GM18867 (cell line): ENCODE data around the gene SH3RF3.
"Not testable (repeated sequence)": the region's sequence is repeated elsewhere in the genome, so short reads cannot be mapped to it uniquely, and the experiment has no call there.

Source experiments
- ATAC-seq: cut with Tn5 transposase; IDR thresholded peaks from one replicate; pipeline ENCODE4 v1.9.1; 2021; ENCODE audit warnings: mild to moderate bottlenecking, moderate library complexity; ENCODE audit not compliant: unreplicated experiment

SH3RF3 gene

DNA sequence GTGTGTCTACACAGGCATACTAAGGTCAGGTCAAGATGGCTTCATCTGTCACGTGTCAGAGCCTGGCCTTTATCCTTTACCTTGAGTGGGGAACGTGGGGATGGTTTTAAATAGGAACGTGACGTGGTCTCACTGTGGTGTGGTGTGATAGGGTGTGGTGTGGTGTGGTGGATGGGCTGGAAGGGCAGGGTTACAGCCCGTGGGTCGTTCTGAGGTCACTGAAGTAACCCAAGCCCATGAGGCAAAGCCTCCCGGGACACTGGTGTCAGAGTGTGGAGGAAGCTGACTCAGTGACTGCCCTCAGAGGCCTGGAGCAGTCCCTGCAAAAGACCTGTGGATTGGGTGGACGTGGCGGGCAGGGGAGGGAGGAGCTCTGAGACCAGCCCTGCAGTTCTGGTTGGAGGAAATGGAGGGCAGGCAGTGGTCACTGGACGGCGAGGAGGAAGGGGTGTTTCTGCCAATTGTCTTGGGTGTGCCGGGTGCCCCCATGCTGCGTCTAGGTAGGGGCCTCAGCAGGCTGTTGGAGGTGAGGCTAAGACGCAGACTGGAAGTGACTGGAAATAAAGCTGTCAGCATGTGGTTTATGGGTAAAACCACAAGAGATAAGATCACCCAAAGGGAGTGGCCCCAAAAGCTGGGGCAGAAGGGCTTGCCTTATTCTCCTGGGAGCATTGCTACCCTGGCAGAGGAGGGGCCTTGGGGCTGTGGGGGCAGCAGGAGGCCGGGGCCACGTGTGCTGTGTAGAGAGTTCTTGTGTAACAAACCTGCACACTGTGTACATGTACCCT, 84.8 kb downstream of the SH3RF3 start:
- peak; percentile 73 for ATAC-seq

GRCh38 chr2:109214651-109215371, 85.8 kb downstream of the SH3RF3 start:
- no peak for ATAC-seq

- no peak for ATAC-seq
Observed at GRCh38 chr2:109215866-109216265, 86.9 kb downstream of the SH3RF3 start.

- no peak for ATAC-seq
Observed at GRCh38 chr2:109216332-109216731, 87.3 kb downstream of the SH3RF3 start.

GRCh38 chr2:109217362-109218086, 88.5 kb downstream of the SH3RF3 start:
- ATAC-seq: no peak

GRCh38 chr2:109218087-109218791, 89.2 kb downstream of the SH3RF3 start:
- peak; percentile 50 for ATAC-seq

DNA sequence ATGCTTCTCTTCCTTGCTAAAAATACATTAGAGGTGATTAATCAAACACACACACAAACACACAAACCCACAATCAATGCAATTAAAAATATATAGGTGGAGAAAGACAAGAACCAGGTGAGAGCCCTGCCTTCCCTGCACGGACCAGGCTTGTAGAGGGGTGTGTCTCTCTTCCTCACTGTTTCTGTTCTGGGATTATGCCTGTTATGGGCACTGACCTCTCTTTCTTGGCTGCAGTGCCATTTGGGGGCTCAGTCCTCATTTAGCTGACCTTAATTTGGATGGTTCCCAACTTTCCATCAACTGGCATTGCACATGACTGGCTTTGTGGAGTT, 89.8 kb downstream of the SH3RF3 start:
- no peak for ATAC-seq

- no peak for ATAC-seq
Observed at GRCh38 chr2:109220860-109221259, 91.9 kb downstream of the SH3RF3 start.

DNA sequence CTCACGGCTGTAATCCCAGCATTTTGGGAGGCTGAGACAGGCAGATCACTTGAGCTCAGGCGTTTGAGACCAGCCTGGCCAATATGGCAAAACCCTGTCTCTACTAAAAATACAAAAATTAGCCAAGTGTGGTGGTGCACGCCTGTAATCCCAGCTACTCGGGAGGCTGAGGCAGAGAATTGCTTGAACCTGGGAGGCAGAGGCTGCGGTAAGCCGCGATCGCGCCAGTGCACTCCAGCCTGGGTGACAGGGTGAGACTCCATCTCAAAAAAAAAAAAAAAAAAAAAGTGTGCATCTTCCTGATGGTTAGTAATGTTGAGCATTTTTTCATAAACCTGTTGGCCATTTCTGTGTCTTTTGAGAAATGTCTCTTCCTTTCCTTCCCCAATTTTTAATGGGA, 92.3 kb downstream of the SH3RF3 start:
- ATAC-seq: not testable (repeated sequence)

DNA sequence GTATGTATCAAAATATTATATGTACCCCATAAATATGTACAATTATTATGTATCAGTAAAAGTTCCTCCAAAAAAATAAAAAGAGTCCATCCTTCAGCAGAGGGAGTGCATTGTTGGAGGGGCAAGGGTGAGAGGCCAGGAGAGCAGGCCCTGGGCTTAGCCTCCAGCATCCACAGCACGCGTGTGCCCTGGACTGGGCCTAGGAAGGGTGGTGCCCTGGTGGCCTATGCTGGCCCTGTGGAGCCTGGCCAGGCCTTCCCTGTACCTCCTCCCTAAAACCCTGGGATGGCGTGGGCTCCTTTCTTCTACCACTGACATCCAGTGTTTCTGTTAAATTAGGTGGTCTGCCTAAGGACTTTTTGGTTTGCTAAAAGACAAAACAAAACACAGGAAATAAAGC, 93.4 kb downstream of the SH3RF3 start:
- no peak for ATAC-seq

DNA sequence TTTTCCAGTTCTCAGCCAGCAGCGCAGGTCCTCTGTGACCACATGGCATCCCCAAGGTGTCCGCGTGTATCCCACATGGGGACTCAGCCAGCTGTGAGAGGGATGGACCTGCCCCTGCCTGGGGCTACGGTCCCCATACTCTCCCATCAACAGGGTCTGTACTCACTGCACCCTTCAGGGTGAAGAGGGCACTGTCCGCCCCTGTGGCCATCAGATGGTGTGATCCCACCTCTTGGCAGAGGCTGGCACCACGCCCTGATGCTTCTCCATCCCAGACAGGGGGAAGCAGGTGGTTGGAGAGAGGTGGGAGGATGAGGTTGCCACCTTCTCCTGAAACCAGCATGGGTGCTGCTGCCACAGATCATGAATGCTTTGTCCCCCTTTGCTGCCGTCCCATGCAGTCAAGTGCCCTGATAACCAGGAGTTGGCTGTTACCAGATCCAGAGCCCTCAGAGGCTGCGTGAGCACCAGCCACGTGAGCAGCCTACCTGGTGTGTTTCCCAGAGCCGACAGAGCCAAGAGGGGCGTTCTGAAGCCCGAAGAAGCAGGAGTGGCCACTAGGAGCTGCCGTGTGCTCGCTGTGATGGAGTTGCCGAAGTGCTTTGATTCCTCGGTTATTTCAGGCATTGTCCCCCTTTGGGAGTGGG, 93.9 kb downstream of the SH3RF3 start:
- no peak for ATAC-seq

DNA sequence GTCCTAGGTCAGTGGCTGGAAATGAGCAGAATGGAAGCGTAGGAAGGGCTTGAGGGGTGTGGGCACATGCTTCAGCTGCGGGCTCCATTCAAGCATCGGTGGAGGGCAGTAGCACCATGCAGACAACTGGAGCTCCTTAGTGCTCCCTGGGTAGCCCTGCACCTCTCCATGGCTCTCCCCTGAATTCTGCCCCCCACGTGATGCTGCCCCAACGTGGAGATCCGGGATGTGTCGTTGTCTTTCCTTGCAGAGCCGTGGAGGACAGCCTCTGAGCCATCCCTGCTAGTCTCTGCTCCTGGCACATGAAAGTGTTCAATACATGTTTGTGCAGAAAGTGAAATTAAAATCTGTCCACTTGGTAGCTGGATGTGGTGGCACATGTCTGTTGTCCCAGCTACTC, 94.5 kb downstream of the SH3RF3 start:
- ATAC-seq: no peak

GRCh38 chr2:109224341-109224740, 95.3 kb downstream of the SH3RF3 start:
- ATAC-seq: not testable (repeated sequence)

DNA sequence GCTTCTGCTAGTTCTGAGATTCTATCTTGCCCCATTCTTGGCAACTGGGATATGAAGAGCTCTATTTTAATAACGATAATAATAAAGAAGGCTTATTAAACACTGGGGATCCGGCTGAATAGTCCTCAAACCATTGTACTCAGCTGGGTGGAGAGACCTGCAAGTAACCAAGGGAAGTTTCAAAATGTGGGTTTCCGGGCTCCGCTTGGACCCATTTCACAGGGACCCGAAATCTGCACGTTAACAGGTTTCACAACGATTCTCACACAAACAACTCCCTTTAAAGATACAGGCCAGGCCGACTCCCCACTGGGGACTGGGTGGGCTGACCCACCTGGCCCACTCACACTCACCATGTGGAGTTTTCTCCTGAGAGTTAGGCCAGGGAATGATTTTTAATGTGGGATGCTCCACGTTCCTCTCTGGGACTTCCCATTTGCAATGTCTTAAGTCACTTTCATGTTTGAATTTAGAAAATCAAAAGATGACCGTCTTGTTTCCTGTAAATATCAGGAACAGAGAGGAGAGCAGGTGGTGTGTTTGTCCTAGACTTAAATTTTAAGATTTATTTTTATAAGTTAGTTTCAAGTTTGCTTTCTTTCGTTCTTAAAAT, 96.3 kb downstream of the SH3RF3 start:
- no peak for ATAC-seq

- no peak for ATAC-seq
Observed at GRCh38 chr2:109226128-109226527, 97.1 kb downstream of the SH3RF3 start.

- ATAC-seq: no peak
Observed at GRCh38 chr2:109226622-109227021, 97.6 kb downstream of the SH3RF3 start.

DNA sequence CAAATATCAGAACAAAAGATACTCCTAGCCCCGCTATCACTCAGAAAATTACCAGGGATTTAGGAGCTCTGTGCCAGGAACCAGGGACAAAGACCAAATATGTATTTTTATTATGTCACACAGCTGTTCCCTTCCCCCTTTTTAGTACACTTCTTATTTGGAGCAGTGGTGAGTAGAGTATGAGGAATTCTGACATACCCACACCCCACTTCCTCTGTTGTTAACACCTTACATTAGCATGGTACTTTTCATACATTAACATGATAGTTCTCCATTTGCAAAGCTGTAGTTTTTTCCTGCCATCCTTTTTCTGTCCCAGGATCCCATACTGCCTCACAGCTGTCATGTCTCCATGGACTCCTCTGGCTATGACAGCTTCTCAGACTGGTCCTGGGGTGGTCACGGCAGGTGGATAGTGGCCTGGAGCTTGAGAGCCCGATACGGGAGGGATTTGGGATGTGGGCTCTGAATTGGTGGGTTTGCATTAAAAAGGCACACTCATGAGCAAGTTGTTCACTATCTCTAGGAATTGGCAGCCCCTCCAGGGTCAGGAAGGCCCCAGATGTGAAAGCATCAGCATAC, 100.2 kb downstream of the SH3RF3 start:
- no peak for ATAC-seq

DNA sequence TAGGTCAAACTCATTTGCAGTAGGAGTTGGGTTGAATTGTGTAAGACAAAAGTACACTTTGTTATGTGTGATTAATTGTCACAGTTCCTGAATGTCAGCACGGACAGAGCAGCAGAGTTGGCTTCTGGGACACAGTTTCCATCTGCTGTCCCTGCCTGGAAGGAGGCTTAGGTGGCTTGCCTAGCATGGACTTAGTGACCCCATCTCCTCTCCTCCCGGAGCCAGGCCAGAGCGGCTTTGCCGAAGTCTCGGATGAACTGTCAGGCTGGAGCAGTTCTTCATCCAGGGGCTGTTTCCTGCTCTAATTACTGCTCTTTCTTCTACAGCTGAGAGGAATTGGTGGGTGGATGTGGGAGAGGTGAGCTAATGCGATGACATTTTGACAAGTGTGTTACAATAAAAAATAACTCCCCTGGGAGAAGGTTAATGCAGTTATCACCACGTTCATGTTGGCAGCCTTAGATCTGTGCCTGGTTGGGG, 102.0 kb downstream of the SH3RF3 start:
- ATAC-seq: no peak

GRCh38 chr2:109231428-109231827, 102.4 kb downstream of the SH3RF3 start:
- no peak for ATAC-seq
